ENCODE results near the gene MFAP3L.

The MFAP3L gene

GRCh38 chr4:170004651-170005295 is 21.4 kb downstream of the MFAP3L start:
- peak; percentile 73 for ATAC-seq
- no peak for TF ChIP-seq ZFP30 (CRISPR knock-in tag; IDR thresholded peaks at IDR 0.05)
- TF ChIP-seq PATZ1 (CRISPR knock-in tag; IDR thresholded peaks at IDR 0.05; ENCODE audit: borderline replicate concordance), result no peak
- no peak for TF ChIP-seq SNAI2 (CRISPR knock-in tag; IDR thresholded peaks at IDR 0.05)
- TF ChIP-seq PPARA (CRISPR knock-in tag; IDR thresholded peaks at IDR 0.05; ENCODE audit: borderline replicate concordance), result no peak
- no peak for TF ChIP-seq ZNF565 (CRISPR knock-in tag; conservative IDR thresholded peaks at IDR 0.05; ENCODE audit: low read depth)
- TF ChIP-seq BACH2 (CRISPR knock-in tag; IDR thresholded peaks at IDR 0.05; ENCODE audit: borderline replicate concordance), result no peak
- no peak for TF ChIP-seq POU6F1 (CRISPR knock-in tag; IDR thresholded peaks at IDR 0.05; ENCODE audit: borderline replicate concordance, low read depth)
- no peak for TF ChIP-seq TCF4 (CRISPR knock-in tag; IDR thresholded peaks at IDR 0.05; ENCODE audit: borderline replicate concordance)
- no peak for TF ChIP-seq ZNF70 (CRISPR knock-in tag; IDR thresholded peaks at IDR 0.05)
- TF ChIP-seq ESRRG (CRISPR knock-in tag; IDR thresholded peaks at IDR 0.05), result no peak

- no peak for ATAC-seq
- TF ChIP-seq CSRNP3 (CRISPR knock-in tag; IDR thresholded peaks at IDR 0.05) (no peak), CREB5 (CRISPR knock-in tag; IDR thresholded peaks at IDR 0.05; ENCODE audit: low read depth) (no peak), OSR1 (CRISPR knock-in tag; IDR thresholded peaks at IDR 0.05) (no peak), CSDC2 (CRISPR knock-in tag; IDR thresholded peaks at IDR 0.05) (no peak), SNAI2 (CRISPR knock-in tag; IDR thresholded peaks at IDR 0.05) (no peak), ZNF70 (CRISPR knock-in tag; IDR thresholded peaks at IDR 0.05) (no peak), ISL1 (CRISPR knock-in tag; IDR thresholded peaks at IDR 0.05) (no peak), PPARA (CRISPR knock-in tag; IDR thresholded peaks at IDR 0.05; ENCODE audit: borderline replicate concordance) (no peak)
Measured at GRCh38 chr4:170003071-170004070, 22.8 kb downstream of the MFAP3L start.

GRCh38 chr4:170001745-170002267 is 24.4 kb downstream of the MFAP3L start:
- no peak for TF ChIP-seq ZFP30 (CRISPR knock-in tag; IDR thresholded peaks at IDR 0.05)
- no peak for TF ChIP-seq CSRNP3 (CRISPR knock-in tag; IDR thresholded peaks at IDR 0.05)
- no peak for TF ChIP-seq PPARA (CRISPR knock-in tag; IDR thresholded peaks at IDR 0.05; ENCODE audit: borderline replicate concordance)
- no peak for TF ChIP-seq ARNTL (CRISPR knock-in tag; IDR thresholded peaks at IDR 0.05; ENCODE audit: borderline replicate concordance, low read depth)
- no peak for TF ChIP-seq TSHZ2 (CRISPR knock-in tag; IDR thresholded peaks at IDR 0.05)
- TF ChIP-seq ZNF70 (CRISPR knock-in tag; IDR thresholded peaks at IDR 0.05), result no peak
- no peak for TF ChIP-seq PATZ1 (CRISPR knock-in tag; IDR thresholded peaks at IDR 0.05; ENCODE audit: borderline replicate concordance)
- ATAC-seq, result peak; percentile 55; the same call in 1 of the 3 replicates
